Measurements from ENCODE around the gene BCL2L14.

The BCL2L14 gene

DNA sequence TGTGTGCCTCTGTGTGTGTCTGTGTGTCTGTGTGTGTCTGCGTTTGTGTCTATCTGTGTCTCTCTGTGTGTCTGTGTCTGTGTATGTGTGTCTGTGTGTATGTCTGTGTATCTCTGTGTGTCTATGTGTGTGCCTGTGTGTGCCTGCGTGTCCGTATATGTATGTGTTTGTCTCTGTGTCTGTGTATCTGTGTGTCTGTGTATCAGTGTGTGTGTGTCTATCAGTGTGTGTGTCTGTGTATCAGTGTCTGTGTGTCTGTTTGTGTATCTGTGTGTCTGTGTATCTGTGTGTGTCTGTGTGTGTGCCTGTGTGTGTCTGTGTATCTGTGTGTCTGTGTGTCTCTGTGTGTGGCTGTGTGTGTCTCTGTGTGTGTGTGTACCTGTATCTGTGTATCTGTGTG is 23.1 kb upstream of the BCL2L14 start:
- Histone ChIP-seq H3K4me3 (ENCODE audit: low read depth, low read length, poor library complexity, severe bottlenecking) (no peak overlapping the region), H3K9me2 (ENCODE audit: low read depth, low read length) (no peaks in the 10 kb centered on the region), H3F3A (ENCODE audit: insufficient read depth, low read length) (no peaks in the 10 kb centered on the region), H3K9ac (ENCODE audit: low read length) (no peak overlapping the region), H3K9me3 (ENCODE audit: low read length) (no peaks in the 10 kb centered on the region), H3K27ac (ENCODE audit: low read depth, low read length, poor library complexity, severe bottlenecking) (no peak overlapping the region), H3K36me3 (ENCODE audit: insufficient read depth, low read length) (no peaks in the 10 kb centered on the region; the same call in 1 of the 2 replicates), H3K27me3 (ENCODE audit: insufficient read depth, low read length) (no peaks in the 10 kb centered on the region), H3K79me2 (ENCODE audit: insufficient read depth, low read length) (no peaks in the 10 kb centered on the region), H3K4me1 (ENCODE audit: insufficient read depth, low read length, severe bottlenecking) (no peaks in the 10 kb centered on the region), H3K4me2 (ENCODE audit: low read length) (no peak overlapping the region), H4K20me1 (ENCODE audit: insufficient read depth, low read length) (no peaks in the 10 kb centered on the region), H2AFZ (ENCODE audit: low read length) (no peak overlapping the region)
- TF ChIP-seq EZH2 (IDR thresholded peaks at IDR 0.05; ENCODE audit: borderline replicate concordance, low read length) (no peak), CTCF (IDR thresholded peaks at IDR 0.05; ENCODE audit: low read length) (no peak)

DNA sequence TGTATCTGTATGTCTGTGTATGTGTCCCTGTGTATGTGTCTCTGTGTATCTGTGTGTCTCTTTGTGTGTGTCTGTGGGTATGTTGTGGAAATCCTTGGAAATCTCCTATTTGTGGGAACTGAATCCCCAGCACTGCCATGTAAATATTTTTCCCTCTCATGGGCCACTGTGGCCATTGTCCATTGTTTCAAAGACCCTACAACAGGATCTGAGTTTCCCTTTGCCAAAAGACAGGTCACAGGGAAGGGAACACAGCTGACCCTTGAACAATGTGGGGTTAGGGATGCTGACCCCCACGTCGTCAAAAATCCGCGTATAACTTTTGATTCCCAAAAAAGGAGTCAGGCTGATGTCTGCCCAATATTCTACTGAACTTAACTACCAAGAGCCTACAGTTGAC is 22.5 kb upstream of the BCL2L14 start:
- no peak for TF ChIP-seq EZH2 (IDR thresholded peaks at IDR 0.05; ENCODE audit: borderline replicate concordance, low read length)
- TF ChIP-seq CTCF (IDR thresholded peaks at IDR 0.05; ENCODE audit: low read length) = no peak
- no peaks in the 10 kb centered on the region; the same call in 1 of the 2 replicates for H3K36me3 ChIP-seq (ENCODE audit: insufficient read depth, low read length)
- no peaks in the 10 kb centered on the region for H4K20me1 ChIP-seq (ENCODE audit: insufficient read depth, low read length)

DNA sequence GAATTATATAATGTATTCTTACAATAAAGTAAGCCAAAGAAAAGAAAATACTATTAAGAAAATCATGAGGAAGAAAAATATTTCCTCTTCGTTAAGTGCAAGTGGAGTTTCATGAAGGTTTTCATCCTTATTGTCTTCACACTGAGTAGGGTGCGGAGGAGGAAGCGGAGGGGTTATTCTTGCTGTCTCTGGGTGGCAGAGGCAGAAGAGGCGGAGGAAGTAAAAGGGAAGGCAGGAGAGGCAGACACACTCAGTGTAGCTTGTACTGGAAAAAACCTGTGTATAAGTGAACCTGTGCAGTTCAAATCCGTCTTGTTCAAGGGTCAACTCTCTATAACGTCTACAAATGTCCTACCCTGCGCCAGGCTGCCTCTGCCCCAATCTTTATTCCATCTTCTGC is 22.0 kb upstream of the BCL2L14 start:
- H3K9ac ChIP-seq (ENCODE audit: low read length) = no peak overlapping the region
- H3K27me3 ChIP-seq (ENCODE audit: insufficient read depth, low read length) = no peaks in the 10 kb centered on the region
- H2AFZ ChIP-seq (ENCODE audit: low read length) = no peak overlapping the region
- no peaks in the 10 kb centered on the region for H4K20me1 ChIP-seq (ENCODE audit: insufficient read depth, low read length)
- no peaks in the 10 kb centered on the region for H3K9me3 ChIP-seq (ENCODE audit: low read length)
- H3F3A ChIP-seq (ENCODE audit: insufficient read depth, low read length) = no peaks in the 10 kb centered on the region
- H3K36me3 ChIP-seq (ENCODE audit: insufficient read depth, low read length) = no peaks in the 10 kb centered on the region; the same call in 1 of the 2 replicates
- H3K4me1 ChIP-seq (ENCODE audit: insufficient read depth, low read length, severe bottlenecking) = no peaks in the 10 kb centered on the region
- H3K79me2 ChIP-seq (ENCODE audit: insufficient read depth, low read length) = no peaks in the 10 kb centered on the region
- H3K4me3 ChIP-seq (ENCODE audit: low read depth, low read length, poor library complexity, severe bottlenecking) = no peak overlapping the region
- TF ChIP-seq CTCF (IDR thresholded peaks at IDR 0.05; ENCODE audit: low read length) = no peak
- TF ChIP-seq EZH2 (IDR thresholded peaks at IDR 0.05; ENCODE audit: borderline replicate concordance, low read length) = no peak
- no peak overlapping the region for H3K27ac ChIP-seq (ENCODE audit: low read depth, low read length, poor library complexity, severe bottlenecking)
- H3K4me2 ChIP-seq (ENCODE audit: low read length) = no peak overlapping the region
- H3K9me2 ChIP-seq (ENCODE audit: low read depth, low read length) = no peaks in the 10 kb centered on the region

More for the DNA sequence above, 22.5 kb upstream of the BCL2L14 start:
- Histone ChIP-seq H3K9me3 (ENCODE audit: low read length) (no peaks in the 10 kb centered on the region), H3K9ac (ENCODE audit: low read length) (no peak overlapping the region), H3K4me2 (ENCODE audit: low read length) (no peak overlapping the region), H3K27me3 (ENCODE audit: insufficient read depth, low read length) (no peaks in the 10 kb centered on the region), H3K79me2 (ENCODE audit: insufficient read depth, low read length) (no peaks in the 10 kb centered on the region), H3K27ac (ENCODE audit: low read depth, low read length, poor library complexity, severe bottlenecking) (no peak overlapping the region), H3K9me2 (ENCODE audit: low read depth, low read length) (no peaks in the 10 kb centered on the region), H3F3A (ENCODE audit: insufficient read depth, low read length) (no peaks in the 10 kb centered on the region), H3K4me3 (ENCODE audit: low read depth, low read length, poor library complexity, severe bottlenecking) (no peak overlapping the region), H2AFZ (ENCODE audit: low read length) (no peak overlapping the region), H3K4me1 (ENCODE audit: insufficient read depth, low read length, severe bottlenecking) (no peaks in the 10 kb centered on the region)

All from OCI-LY1 (cell line).